Muscle of leg (tissue), 11 donors: ENCODE measurements around the gene SPIRE1. TPM values are rescaled to one million over a fixed set of nuclear protein-coding genes. Genes with fewer than 3 reads are reported as not detected.

ENCODE experiments used
- DNase-seq: peaks from one replicate; pipeline ENCODE4 v3.0.0; 2013
- H3K27ac ChIP-seq: one replicate; pipeline ENCODE4 v1.5.1; 2013; ENCODE audit warnings: mild to moderate bottlenecking, low read length, control low read depth
- H3K27me3 ChIP-seq: one replicate; pipeline ENCODE4 v1.6.1; 2013; ENCODE audit warnings: low read length; ENCODE audit not compliant: control insufficient read depth, insufficient read depth
- H3K36me3 ChIP-seq: one replicate; pipeline ENCODE4 v1.6.1; 2013; ENCODE audit warnings: low read length; ENCODE audit not compliant: control insufficient read depth, insufficient read depth
- H3K4me1 ChIP-seq: one replicate; pipeline ENCODE4 v1.6.1; 2013; ENCODE audit warnings: low read length; ENCODE audit not compliant: control insufficient read depth, insufficient read depth
- H3K4me3 ChIP-seq: one replicate; pipeline ENCODE4 v1.5.1; 2013; ENCODE audit warnings: low read length, control low read depth
- H3K9me3 ChIP-seq: replicated peaks from 2 replicates; pipeline ENCODE4 v1.6.1; 2013; ENCODE audit warnings: low read depth, low read length; ENCODE audit not compliant: control insufficient read depth
- WGBS: methylation state at CpG from one replicate; pipeline ENCODE4 v1.1.5; 2013; ENCODE audit warnings: missing lambda C conversion rate; ENCODE audit not compliant: insufficient coverage; 5-methylcytosine and 5-hydroxymethylcytosine counted together
- polyA plus RNA-seq, 8 donors: library from polyadenylated mRNA; unstranded; fragments of 120-200 nt; gene quantifications; one replicate each; pipeline versions ENCODE4 v1.2.1 to v1.2.3, GENCODE V29; 2013; ENCODE audit warnings: inconsistent platforms in 1 of 8, low replicate concordance in 1 of 8; ENCODE audit not compliant: insufficient read length in 8 of 8, insufficient read depth in 1 of 8
- total RNA-seq: library from RNA; stranded (reverse); fragments of 120-200 nt; gene quantifications from one replicate; pipeline ENCODE4 v1.2.4, GENCODE V29; 2013

SPIRE1 gene
- total and polyA plus RNA-seq, 9 donors: 10.3 to 13.9 (median 12.0) TPM

GRCh38 chr18:12586956-12587355, 71.0 kb downstream of the SPIRE1 start:
- H3K36me3 ChIP-seq: no peaks in the 10 kb centered on the region

GRCh38 chr18:12585218-12585617, 72.7 kb downstream of the SPIRE1 start:
- H3K9me3 ChIP-seq: no peaks in the 10 kb centered on the region
- no peak overlapping the region for H3K4me3 ChIP-seq
- WGBS: no CpG with 5 or more reads among the region's 1 CpG
- no peak for DNase-seq
- H3K36me3 ChIP-seq: no peaks in the 10 kb centered on the region
- H3K4me1 ChIP-seq: no peaks in the 10 kb centered on the region
- no peak overlapping the region for H3K27ac ChIP-seq
- no peaks in the 10 kb centered on the region for H3K27me3 ChIP-seq

More at GRCh38 chr18:12586956-12587355, 71.0 kb downstream of the SPIRE1 start:
- Histone ChIP-seq H3K9me3 (no peaks in the 10 kb centered on the region), H3K4me3 (no peak overlapping the region), H3K27ac (no peak overlapping the region), H3K27me3 (no peaks in the 10 kb centered on the region), H3K4me1 (no peaks in the 10 kb centered on the region)
- WGBS: no CpG with 5 or more reads among the region's 1 CpG
- no peak for DNase-seq

- H3K27ac ChIP-seq: no peak overlapping the region
- no peak for DNase-seq
- H3K36me3 ChIP-seq: no peaks in the 10 kb centered on the region
- peaks cover 8% of the 10 kb centered on the region for H3K9me3 ChIP-seq
- H3K4me1 ChIP-seq: no peaks in the 10 kb centered on the region
- H3K4me3 ChIP-seq: no peak overlapping the region
- WGBS: no CpG with 5 or more reads among the region's 9 CpGs
- H3K27me3 ChIP-seq: no peaks in the 10 kb centered on the region
Measured at GRCh38 chr18:12580630-12581342, 77.1 kb downstream of the SPIRE1 start.

- Histone ChIP-seq H3K36me3 (no peaks in the 10 kb centered on the region), H3K27me3 (no peaks in the 10 kb centered on the region), H3K9me3 (peaks cover 8% of the 10 kb centered on the region), H3K4me1 (no peaks in the 10 kb centered on the region), H3K27ac (no peak overlapping the region), H3K4me3 (no peak overlapping the region)
- WGBS: 50% methylated on average over 2 of the region's 2 CpGs
- no peak for DNase-seq
Measured at GRCh38 chr18:12579775-12580174, 78.1 kb downstream of the SPIRE1 start.

- no CpG with 5 or more reads among the region's 1 CpG for whole genome bisulfite sequencing
- Histone ChIP-seq H3K36me3 (no peaks in the 10 kb centered on the region), H3K9me3 (peaks cover 8% of the 10 kb centered on the region), H3K27ac (no peak overlapping the region), H3K4me3 (no peak overlapping the region), H3K27me3 (no peaks in the 10 kb centered on the region), H3K4me1 (no peaks in the 10 kb centered on the region)
- no peak for DNase-seq
Measured at GRCh38 chr18:12577848-12578247, 80.1 kb downstream of the SPIRE1 start.

GRCh38 chr18:12574494-12575185, 83.3 kb downstream of the SPIRE1 start:
- Histone ChIP-seq H3K27ac (no peak overlapping the region), H3K4me1 (no peaks in the 10 kb centered on the region), H3K36me3 (no peaks in the 10 kb centered on the region), H3K9me3 (peaks cover 8% of the 10 kb centered on the region), H3K4me3 (no peak overlapping the region), H3K27me3 (no peaks in the 10 kb centered on the region)
- DNase-seq: no peak
- 71% methylated on average over 2 of the region's 2 CpGs for WGBS

GRCh38 chr18:12571630-12572029, 86.3 kb downstream of the SPIRE1 start:
- no peak overlapping the region for H3K27ac ChIP-seq
- no CpG with 5 or more reads among the region's 2 CpGs for WGBS

GRCh38 chr18:12569791-12570190, 88.1 kb downstream of the SPIRE1 start:
- Histone ChIP-seq H3K36me3 (no peaks in the 10 kb centered on the region), H3K27me3 (no peaks in the 10 kb centered on the region), H3K27ac (no peak overlapping the region), H3K4me1 (no peaks in the 10 kb centered on the region), H3K4me3 (no peak overlapping the region), H3K9me3 (no peaks in the 10 kb centered on the region)
- DNase-seq: no peak
- WGBS: 71% methylated on average over 1 of the region's 2 CpGs

More at GRCh38 chr18:12571630-12572029, 86.3 kb downstream of the SPIRE1 start:
- Histone ChIP-seq H3K4me1 (no peaks in the 10 kb centered on the region), H3K9me3 (no peaks in the 10 kb centered on the region), H3K4me3 (no peak overlapping the region), H3K36me3 (no peaks in the 10 kb centered on the region), H3K27me3 (no peaks in the 10 kb centered on the region)
- DNase-seq: no peak

- WGBS: no CpG with 5 or more reads among the region's 4 CpGs
- DNase-seq: no peak
- H3K27ac ChIP-seq: no peak overlapping the region
Measured at GRCh38 chr18:12567849-12568248, 90.1 kb downstream of the SPIRE1 start.

GRCh38 chr18:12564861-12565260, 93.0 kb downstream of the SPIRE1 start:
- Histone ChIP-seq H3K4me3 (no peak overlapping the region), H3K4me1 (no peaks in the 10 kb centered on the region), H3K9me3 (peaks cover 5% of the 10 kb centered on the region), H3K36me3 (no peaks in the 10 kb centered on the region), H3K27me3 (no peaks in the 10 kb centered on the region), H3K27ac (no peak overlapping the region)
- no CpG with 5 or more reads among the region's 1 CpG for WGBS
- DNase-seq: no peak

More at GRCh38 chr18:12567849-12568248, 90.1 kb downstream of the SPIRE1 start:
- Histone ChIP-seq H3K27me3 (no peaks in the 10 kb centered on the region), H3K4me1 (no peaks in the 10 kb centered on the region), H3K4me3 (no peak overlapping the region), H3K36me3 (no peaks in the 10 kb centered on the region), H3K9me3 (peaks cover 3% of the 10 kb centered on the region)
